LNCAP (cell line): Measurements from ENCODE around the gene MMP10.

Experiments
- TF ChIP-seq, protein P1 (sequence below): fragments of 450-650 bp; IDR thresholded peaks from 2 replicates; pipeline ENCODE4 v1.5.1; 2017; ENCODE audit warnings: mild to moderate bottlenecking

Gene MMP10

GRCh38 chr11:102783016-102783415 is 2.6 kb upstream of the MMP10 start:
- TF ChIP-seq, protein P1, sequence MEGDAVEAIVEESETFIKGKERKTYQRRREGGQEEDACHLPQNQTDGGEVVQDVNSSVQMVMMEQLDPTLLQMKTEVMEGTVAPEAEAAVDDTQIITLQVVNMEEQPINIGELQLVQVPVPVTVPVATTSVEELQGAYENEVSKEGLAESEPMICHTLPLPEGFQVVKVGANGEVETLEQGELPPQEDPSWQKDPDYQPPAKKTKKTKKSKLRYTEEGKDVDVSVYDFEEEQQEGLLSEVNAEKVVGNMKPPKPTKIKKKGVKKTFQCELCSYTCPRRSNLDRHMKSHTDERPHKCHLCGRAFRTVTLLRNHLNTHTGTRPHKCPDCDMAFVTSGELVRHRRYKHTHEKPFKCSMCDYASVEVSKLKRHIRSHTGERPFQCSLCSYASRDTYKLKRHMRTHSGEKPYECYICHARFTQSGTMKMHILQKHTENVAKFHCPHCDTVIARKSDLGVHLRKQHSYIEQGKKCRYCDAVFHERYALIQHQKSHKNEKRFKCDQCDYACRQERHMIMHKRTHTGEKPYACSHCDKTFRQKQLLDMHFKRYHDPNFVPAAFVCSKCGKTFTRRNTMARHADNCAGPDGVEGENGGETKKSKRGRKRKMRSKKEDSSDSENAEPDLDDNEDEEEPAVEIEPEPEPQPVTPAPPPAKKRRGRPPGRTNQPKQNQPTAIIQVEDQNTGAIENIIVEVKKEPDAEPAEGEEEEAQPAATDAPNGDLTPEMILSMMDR = no peak

DNA sequence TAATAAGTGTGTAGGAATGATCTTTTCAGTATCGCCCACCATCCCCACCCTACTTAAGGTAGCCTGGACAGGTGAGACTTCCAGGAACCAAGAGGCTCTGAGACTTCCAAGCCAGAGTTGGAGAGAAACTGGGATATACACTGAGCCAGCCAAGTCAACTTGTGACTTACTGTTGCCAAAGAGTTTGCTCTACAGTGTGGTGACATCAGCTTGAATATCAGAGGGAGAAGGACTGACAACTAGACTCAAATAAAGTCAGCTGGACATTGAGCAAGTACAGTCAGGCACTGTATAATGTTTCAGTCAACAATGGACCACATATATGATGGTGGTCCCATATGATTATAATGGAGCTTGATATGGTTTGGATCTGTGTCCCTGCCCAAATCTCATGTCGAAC is 1.2 kb upstream of the MMP10 start:
- TF ChIP-seq, protein P1 = no peak

DNA sequence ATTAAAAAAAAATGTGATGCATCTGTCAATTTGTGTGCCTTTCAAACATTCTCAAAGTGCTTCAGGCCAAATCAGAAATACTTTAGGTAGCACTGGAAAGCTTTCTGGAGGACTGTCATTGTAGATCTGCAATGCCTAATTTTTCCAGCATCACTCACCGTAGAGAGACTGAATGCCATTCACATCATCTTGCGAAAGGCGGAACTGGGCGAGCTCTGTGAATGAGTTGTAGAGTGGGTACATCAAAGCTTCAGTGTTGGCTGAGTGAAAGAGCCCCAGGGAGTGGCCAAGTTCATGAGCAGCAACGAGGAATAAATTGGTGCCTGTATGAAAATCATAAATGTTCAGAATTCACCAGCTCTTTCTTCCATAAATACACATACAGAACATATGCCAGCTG is 4.0 kb downstream of the MMP10 start:
- TF ChIP-seq, protein P1 = no peak

DNA sequence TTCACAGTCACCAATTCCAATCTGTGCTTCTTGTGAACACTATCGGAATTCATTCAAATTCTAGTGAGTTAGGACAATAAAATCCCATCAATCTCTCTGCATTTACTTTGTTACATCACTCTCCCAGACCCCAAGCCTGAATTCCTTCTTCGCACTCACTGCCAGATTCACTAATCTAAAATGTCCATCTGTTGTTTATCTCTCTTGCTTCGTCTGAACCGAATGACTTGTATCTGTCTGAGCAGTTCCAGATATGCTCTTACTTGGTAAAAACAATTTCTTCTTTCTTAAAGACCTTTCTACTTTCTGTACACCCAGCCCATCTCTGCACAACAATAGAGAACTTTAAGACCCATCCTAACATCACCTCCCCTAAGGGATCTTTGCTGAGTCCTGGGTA is 7.0 kb downstream of the MMP10 start:
- TF ChIP-seq, protein P1 = no peak

GRCh38 chr11:102771351-102771750 is 9.1 kb downstream of the MMP10 start:
- TF ChIP-seq, protein P1 = no peak

- TF ChIP-seq, protein P1 = no peak
Observed at GRCh38 chr11:102770191-102770590, 10.2 kb downstream of the MMP10 start.

DNA sequence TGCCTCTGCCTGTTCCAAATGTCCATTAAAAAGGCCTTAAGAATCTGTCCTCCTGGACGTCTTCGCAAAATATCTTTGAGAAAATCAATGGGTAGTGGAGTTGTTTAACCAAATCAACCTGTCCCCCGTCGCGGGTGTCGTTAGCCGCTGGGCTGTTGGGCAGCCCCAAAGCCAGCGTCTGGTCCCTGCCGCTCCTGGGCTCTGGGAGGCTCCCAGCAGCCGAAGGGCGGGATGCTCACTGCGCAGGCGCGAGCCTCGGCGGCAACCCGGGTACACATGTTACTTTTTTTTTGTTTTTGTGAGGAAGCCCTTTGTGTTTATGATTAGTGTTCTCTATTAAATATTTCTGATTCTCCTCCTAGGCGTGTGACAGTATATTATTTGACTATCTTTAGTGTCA is 12.6 kb downstream of the MMP10 start:
- TF ChIP-seq, protein P1 = no peak

DNA sequence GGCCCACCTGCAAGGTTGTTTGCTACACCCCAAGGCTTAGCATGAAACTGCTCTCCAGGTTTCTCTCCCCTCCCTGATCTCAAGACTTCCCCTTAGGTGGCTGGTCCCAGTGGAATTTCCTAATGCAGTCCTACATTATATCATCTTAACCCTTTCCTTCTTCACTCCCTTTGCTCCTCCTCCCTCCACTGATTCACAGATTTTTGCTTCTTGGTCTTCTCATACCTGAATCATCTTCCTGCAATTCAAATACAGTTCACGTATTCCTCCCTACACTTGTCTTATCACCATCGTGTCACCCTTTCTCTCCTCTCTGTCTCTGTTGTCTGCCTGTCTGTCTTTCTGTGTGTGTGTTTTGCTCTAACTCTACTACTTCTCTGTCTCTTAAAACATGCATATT is 17.0 kb downstream of the MMP10 start:
- TF ChIP-seq, protein P1 = no peak
